Measurements from ENCODE around the gene SCN2A.

The SCN2A gene

DNA sequence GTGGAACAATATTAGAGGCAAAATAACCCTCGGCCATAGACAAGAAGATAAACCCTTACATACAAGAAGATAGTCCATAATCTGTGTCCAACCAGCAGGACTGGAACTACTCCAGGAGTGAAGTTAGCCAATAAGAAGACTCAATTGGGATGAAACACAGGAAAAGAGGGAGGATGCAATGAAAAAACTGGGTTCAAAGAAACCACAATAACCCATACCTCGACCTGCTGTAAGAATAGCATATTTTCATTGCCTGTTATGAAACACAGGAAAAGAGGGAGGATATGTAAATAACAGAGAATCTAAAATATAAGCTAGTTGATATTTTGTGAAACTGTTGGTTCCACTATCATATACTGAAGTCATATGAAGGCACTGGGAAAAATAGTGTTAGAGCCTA, 143.1 kb downstream of the SCN2A start:
- ChIA-PET POLR2A (no interaction called here), CTCF (interaction anchor here (1.1 to 1.7 kb wide), 2 partner anchors 9 to 492 kb away, joined by 3 to 4 read pairs; no protein-coding TSS in a partner anchor)

DNA sequence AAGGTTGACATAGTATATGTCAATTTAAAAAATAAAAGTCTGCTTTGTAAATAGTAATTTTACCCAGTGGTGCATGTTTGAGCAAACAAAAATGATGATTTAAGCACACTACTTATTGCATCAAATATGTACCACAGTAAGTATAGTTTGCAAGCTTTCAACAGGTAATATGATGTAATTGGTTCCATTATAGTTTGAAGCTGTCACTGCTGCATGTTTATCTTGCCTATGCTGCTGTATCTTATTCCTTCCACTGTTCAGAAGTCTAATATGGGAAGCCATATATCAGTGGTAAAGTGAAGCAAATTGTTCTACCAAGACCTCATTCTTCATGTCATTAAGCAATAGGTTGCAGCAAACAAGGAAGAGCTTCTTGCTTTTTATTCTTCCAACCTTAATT, 151.7 kb downstream of the SCN2A start:
- CTCF ChIA-PET: interaction anchor here (0.8 to 1.2 kb wide), 3 partner anchors 11 to 388 kb away, joined by 3 read pairs; no protein-coding TSS in a partner anchor
- POLR2A ChIA-PET: no interaction called here
- TF ChIP-seq ZNF707 (tag by site-specific recombination; IDR thresholded peaks at IDR 0.05): no peak
- no peak for TF ChIP-seq ZNF529 (tag by site-specific recombination; IDR thresholded peaks at IDR 0.05; ENCODE audit: insufficient replicate concordance)
- TF ChIP-seq SCRT1 (tag by site-specific recombination; IDR thresholded peaks at IDR 0.05; ENCODE audit: borderline replicate concordance): peak; percentile 78; the same call in 1 of the 2 replicates
- no peak for TF ChIP-seq ZNF155 (tag by site-specific recombination; IDR thresholded peaks at IDR 0.05)
- peak; percentile 95 for TF ChIP-seq SCRT2 (tag by site-specific recombination; IDR thresholded peaks at IDR 0.05)
- TF ChIP-seq, protein P1, sequence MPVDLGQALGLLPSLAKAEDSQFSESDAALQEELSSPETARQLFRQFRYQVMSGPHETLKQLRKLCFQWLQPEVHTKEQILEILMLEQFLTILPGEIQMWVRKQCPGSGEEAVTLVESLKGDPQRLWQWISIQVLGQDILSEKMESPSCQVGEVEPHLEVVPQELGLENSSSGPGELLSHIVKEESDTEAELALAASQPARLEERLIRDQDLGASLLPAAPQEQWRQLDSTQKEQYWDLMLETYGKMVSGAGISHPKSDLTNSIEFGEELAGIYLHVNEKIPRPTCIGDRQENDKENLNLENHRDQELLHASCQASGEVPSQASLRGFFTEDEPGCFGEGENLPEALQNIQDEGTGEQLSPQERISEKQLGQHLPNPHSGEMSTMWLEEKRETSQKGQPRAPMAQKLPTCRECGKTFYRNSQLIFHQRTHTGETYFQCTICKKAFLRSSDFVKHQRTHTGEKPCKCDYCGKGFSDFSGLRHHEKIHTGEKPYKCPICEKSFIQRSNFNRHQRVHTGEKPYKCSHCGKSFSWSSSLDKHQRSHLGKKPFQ (tag by site-specific recombination; IDR thresholded peaks at IDR 0.05): no peak

More for the DNA sequence above, 143.1 kb downstream of the SCN2A start:
- TF ChIP-seq, protein P2, sequence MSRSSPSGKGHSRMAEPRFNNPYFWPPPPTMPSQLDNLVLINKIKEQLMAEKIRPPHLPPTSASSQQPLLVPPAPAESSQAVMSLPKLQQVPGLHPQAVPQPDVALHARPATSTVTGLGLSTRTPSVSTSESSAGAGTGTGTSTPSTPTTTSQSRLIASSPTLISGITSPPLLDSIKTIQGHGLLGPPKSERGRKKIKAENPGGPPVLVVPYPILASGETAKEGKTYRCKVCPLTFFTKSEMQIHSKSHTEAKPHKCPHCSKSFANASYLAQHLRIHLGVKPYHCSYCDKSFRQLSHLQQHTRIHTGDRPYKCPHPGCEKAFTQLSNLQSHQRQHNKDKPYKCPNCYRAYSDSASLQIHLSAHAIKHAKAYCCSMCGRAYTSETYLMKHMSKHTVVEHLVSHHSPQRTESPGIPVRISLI (tag by site-specific recombination; IDR thresholded peaks at IDR 0.05): no peak
- TF ChIP-seq ZNF37A (tag by site-specific recombination; IDR thresholded peaks at IDR 0.05): no peak
- no peak for TF ChIP-seq ZNF747 (tag by site-specific recombination; IDR thresholded peaks at IDR 0.05)
- TF ChIP-seq, protein P3, sequence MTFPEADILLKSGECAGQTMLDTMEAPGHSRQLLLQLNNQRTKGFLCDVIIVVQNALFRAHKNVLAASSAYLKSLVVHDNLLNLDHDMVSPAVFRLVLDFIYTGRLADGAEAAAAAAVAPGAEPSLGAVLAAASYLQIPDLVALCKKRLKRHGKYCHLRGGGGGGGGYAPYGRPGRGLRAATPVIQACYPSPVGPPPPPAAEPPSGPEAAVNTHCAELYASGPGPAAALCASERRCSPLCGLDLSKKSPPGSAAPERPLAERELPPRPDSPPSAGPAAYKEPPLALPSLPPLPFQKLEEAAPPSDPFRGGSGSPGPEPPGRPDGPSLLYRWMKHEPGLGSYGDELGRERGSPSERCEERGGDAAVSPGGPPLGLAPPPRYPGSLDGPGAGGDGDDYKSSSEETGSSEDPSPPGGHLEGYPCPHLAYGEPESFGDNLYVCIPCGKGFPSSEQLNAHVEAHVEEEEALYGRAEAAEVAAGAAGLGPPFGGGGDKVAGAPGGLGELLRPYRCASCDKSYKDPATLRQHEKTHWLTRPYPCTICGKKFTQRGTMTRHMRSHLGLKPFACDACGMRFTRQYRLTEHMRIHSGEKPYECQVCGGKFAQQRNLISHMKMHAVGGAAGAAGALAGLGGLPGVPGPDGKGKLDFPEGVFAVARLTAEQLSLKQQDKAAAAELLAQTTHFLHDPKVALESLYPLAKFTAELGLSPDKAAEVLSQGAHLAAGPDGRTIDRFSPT (tag by site-specific recombination; IDR thresholded peaks at IDR 0.05): no peak
- TF ChIP-seq ZNF473 (tag by site-specific recombination; IDR thresholded peaks at IDR 0.05): no peak
- TF ChIP-seq REPIN1 (tag by site-specific recombination; IDR thresholded peaks at IDR 0.05; ENCODE audit: low read depth): no peak
- no peak for TF ChIP-seq ZSCAN23 (tag by site-specific recombination; IDR thresholded peaks at IDR 0.05)
- TF ChIP-seq YY1 (tag by site-specific recombination; IDR thresholded peaks at IDR 0.05): no peak
- TF ChIP-seq ZNF510 (tag by site-specific recombination; IDR thresholded peaks at IDR 0.05; ENCODE audit: insufficient replicate concordance): no peak
- no peak for TF ChIP-seq ZFP69B (tag by site-specific recombination; IDR thresholded peaks at IDR 0.05)
- no peak for TF ChIP-seq HOXC10 (CRISPR knock-in tag; IDR thresholded peaks at IDR 0.05)
- no peak for TF ChIP-seq ZBTB7A (tag by site-specific recombination; IDR thresholded peaks at IDR 0.05; ENCODE audit: low read depth)
- TF ChIP-seq ZNF169 (tag by site-specific recombination; IDR thresholded peaks at IDR 0.05): no peak
- TF ChIP-seq SETDB1 (IDR thresholded peaks at IDR 0.05; ENCODE audit: insufficient read length, low read length): no peak
- TF ChIP-seq, protein P4, sequence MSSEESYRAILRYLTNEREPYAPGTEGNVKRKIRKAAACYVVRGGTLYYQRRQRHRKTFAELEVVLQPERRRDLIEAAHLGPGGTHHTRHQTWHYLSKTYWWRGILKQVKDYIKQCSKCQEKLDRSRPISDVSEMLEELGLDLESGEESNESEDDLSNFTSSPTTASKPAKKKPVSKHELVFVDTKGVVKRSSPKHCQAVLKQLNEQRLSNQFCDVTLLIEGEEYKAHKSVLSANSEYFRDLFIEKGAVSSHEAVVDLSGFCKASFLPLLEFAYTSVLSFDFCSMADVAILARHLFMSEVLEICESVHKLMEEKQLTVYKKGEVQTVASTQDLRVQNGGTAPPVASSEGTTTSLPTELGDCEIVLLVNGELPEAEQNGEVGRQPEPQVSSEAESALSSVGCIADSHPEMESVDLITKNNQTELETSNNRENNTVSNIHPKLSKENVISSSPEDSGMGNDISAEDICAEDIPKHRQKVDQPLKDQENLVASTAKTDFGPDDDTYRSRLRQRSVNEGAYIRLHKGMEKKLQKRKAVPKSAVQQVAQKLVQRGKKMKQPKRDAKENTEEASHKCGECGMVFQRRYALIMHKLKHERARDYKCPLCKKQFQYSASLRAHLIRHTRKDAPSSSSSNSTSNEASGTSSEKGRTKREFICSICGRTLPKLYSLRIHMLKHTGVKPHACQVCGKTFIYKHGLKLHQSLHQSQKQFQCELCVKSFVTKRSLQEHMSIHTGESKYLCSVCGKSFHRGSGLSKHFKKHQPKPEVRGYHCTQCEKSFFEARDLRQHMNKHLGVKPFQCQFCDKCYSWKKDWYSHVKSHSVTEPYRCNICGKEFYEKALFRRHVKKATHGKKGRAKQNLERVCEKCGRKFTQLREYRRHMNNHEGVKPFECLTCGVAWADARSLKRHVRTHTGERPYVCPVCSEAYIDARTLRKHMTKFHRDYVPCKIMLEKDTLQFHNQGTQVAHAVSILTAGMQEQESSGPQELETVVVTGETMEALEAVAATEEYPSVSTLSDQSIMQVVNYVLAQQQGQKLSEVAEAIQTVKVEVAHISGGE (tag by site-specific recombination; conservative IDR thresholded peaks at IDR 0.05; ENCODE audit: low read depth): no peak
- no peak for TF ChIP-seq ZBTB21 (tag by site-specific recombination; IDR thresholded peaks at IDR 0.05)
- TF ChIP-seq, protein P5, sequence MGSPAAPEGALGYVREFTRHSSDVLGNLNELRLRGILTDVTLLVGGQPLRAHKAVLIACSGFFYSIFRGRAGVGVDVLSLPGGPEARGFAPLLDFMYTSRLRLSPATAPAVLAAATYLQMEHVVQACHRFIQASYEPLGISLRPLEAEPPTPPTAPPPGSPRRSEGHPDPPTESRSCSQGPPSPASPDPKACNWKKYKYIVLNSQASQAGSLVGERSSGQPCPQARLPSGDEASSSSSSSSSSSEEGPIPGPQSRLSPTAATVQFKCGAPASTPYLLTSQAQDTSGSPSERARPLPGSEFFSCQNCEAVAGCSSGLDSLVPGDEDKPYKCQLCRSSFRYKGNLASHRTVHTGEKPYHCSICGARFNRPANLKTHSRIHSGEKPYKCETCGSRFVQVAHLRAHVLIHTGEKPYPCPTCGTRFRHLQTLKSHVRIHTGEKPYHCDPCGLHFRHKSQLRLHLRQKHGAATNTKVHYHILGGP (tag by site-specific recombination; IDR thresholded peaks at IDR 0.05): no peak
- TF ChIP-seq, protein P6, sequence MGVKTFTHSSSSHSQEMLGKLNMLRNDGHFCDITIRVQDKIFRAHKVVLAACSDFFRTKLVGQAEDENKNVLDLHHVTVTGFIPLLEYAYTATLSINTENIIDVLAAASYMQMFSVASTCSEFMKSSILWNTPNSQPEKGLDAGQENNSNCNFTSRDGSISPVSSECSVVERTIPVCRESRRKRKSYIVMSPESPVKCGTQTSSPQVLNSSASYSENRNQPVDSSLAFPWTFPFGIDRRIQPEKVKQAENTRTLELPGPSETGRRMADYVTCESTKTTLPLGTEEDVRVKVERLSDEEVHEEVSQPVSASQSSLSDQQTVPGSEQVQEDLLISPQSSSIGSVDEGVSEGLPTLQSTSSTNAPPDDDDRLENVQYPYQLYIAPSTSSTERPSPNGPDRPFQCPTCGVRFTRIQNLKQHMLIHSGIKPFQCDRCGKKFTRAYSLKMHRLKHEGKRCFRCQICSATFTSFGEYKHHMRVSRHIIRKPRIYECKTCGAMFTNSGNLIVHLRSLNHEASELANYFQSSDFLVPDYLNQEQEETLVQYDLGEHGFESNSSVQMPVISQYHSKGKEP (tag by site-specific recombination; IDR thresholded peaks at IDR 0.05): no peak
- H3K36me3 ChIP-seq (ENCODE audit: control insufficient read depth in 2 of 2, insufficient read depth in 1 of 2, low read length in 2 of 2): no peaks in the 10 kb centered on the region
- H3K27ac ChIP-seq (ENCODE audit: extremely low read depth, low read depth, low read length): no peak overlapping the region
- H3K4me1 ChIP-seq (ENCODE audit: control insufficient read depth, insufficient read depth, low read length): no peaks in the 10 kb centered on the region
- H3K9me3 ChIP-seq (ENCODE audit: control insufficient read depth, insufficient read depth, low read depth, low read length): no peaks in the 10 kb centered on the region
- no peak overlapping the region for H3K4me3 ChIP-seq (ENCODE audit: low read depth, low read length)

More for the DNA sequence above, 151.7 kb downstream of the SCN2A start:
- Histone ChIP-seq H3K4me1 (ENCODE audit: control insufficient read depth, insufficient read depth, low read length) (peaks cover 5% of the 10 kb centered on the region; the same call in 1 of the 2 replicates), H3K9me3 (ENCODE audit: control insufficient read depth, insufficient read depth, low read depth, low read length) (no peaks in the 10 kb centered on the region), H3K36me3 (ENCODE audit: control insufficient read depth in 2 of 2, insufficient read depth in 1 of 2, low read length in 2 of 2) (no peaks in the 10 kb centered on the region), H3K4me3 (ENCODE audit: low read depth, low read length) (no peak overlapping the region), H3K27ac (ENCODE audit: extremely low read depth, low read depth, low read length) (no peak overlapping the region)
